Neural cell (in vitro differentiated cells): ENCODE data around the gene CAPN5. TPM values are rescaled to one million over a fixed set of nuclear protein-coding genes. Genes with fewer than 3 reads are reported as not detected.

Experiments used
- H2AFZ ChIP-seq: fragments of 200-600, 300-800 bp; sonication (generic), shearing (Covaris generic); 2 replicates; pipeline ENCODE4 v1.6.0; 2014; ENCODE audit warnings: low read depth, mild to moderate bottlenecking, antibody characterized with exemption, low read length, moderate library complexity
- H3F3A ChIP-seq: fragments of 200-600 bp; shearing (Covaris generic); 2 replicates; pipeline ENCODE4 v1.6.1; 2016; ENCODE audit warnings: mild to moderate bottlenecking, moderate library complexity, mixed read lengths, antibody characterized with exemption, low read length; ENCODE audit not compliant: insufficient read depth, poor library complexity, severe bottlenecking
- H3K27ac ChIP-seq: fragments of 200-600, 300-800 bp; sonication (generic), shearing (Covaris generic); 2 replicates; pipeline ENCODE4 v1.5.1; 2014; ENCODE audit warnings: mild to moderate bottlenecking, low read length, moderate library complexity
- H3K27me3 ChIP-seq: fragments of 300-800, 200-600 bp; sonication (generic), shearing (Covaris generic); 2 replicates; pipeline ENCODE4 v1.6.0; 2014; ENCODE audit warnings: mild to moderate bottlenecking, low read depth, low read length, moderate library complexity; ENCODE audit not compliant: insufficient read depth
- H3K36me3 ChIP-seq: fragments of 300-800, 200-600 bp; sonication (generic), shearing (Covaris generic); 2 replicates; pipeline ENCODE4 v1.5.1; 2014; ENCODE audit warnings: mild to moderate bottlenecking, antibody characterized with exemption, low read length, moderate library complexity; ENCODE audit not compliant: insufficient read depth
- H3K4me2 ChIP-seq: fragments of 300-800, 200-600 bp; sonication (generic), shearing (Covaris generic); 2 replicates; pipeline ENCODE4 v1.6.0; 2014; ENCODE audit warnings: mild to moderate bottlenecking, low read length
- H3K4me3 ChIP-seq: fragments of 300-800, 200-600 bp; sonication (generic), shearing (Covaris generic); 2 replicates; pipeline ENCODE4 v1.5.1; 2014; ENCODE audit warnings: mild to moderate bottlenecking, low read length, moderate library complexity
- H3K79me2 ChIP-seq: fragments of 200-600 bp; shearing (Covaris generic); replicated peaks from 2 replicates; pipeline ENCODE4 v1.6.0; 2014; ENCODE audit warnings: mild to moderate bottlenecking, low read length, moderate library complexity; ENCODE audit not compliant: insufficient read depth
- H3K9ac ChIP-seq: fragments of 300-800, 200-600 bp; sonication (generic), shearing (Covaris generic); 2 replicates; pipeline ENCODE4 v1.6.1; 2016; ENCODE audit warnings: mild to moderate bottlenecking, low read length, mixed read lengths
- H3K9me2 ChIP-seq: fragments of 200-600 bp; shearing (Covaris generic); 2 replicates; pipeline ENCODE4 v1.6.1; 2016; ENCODE audit warnings: mild to moderate bottlenecking, low read length, mixed read lengths; ENCODE audit not compliant: insufficient read depth
- H3K9me3 ChIP-seq: fragments of 200-600, 300-800 bp; sonication (generic), shearing (Covaris generic); 2 replicates; pipeline ENCODE4 v1.6.1; 2016; ENCODE audit warnings: mild to moderate bottlenecking, mixed run types, low read length, moderate library complexity, mixed read lengths
- H4K20me1 ChIP-seq: fragments of 200-600 bp; shearing (Covaris generic); 2 replicates; pipeline ENCODE4 v1.6.1; 2016; ENCODE audit warnings: mild to moderate bottlenecking, mixed run types; ENCODE audit not compliant: insufficient read depth
- EP300 ChIP-seq: fragments of 450-650 bp; conservative IDR thresholded peaks from 2 replicates; pipeline ENCODE4 v1.6.1; 2014; ENCODE audit warnings: antibody characterized with exemption, mild to moderate bottlenecking, moderate library complexity; ENCODE audit not compliant: poor library complexity, severe bottlenecking
- EZH2 ChIP-seq: fragments of 200-600, 300-800 bp; shearing (Covaris generic), sonication (generic); IDR thresholded peaks from 2 replicates; pipeline ENCODE4 v1.6.1; 2014; ENCODE audit warnings: antibody characterized with exemption, low read length, borderline replicate concordance, mild to moderate bottlenecking; ENCODE audit not compliant: insufficient read depth, poor library complexity, severe bottlenecking
- MXI1 ChIP-seq: fragments of 450-650 bp; conservative IDR thresholded peaks from 2 replicates; pipeline ENCODE4 v1.6.1; 2014; ENCODE audit warnings: antibody characterized with exemption, mild to moderate bottlenecking; ENCODE audit not compliant: poor library complexity, severe bottlenecking
- POLR2AphosphoS5 ChIP-seq: IDR thresholded peaks from 2 replicates; pipeline ENCODE4 v1.6.1; 2012
- RAD21 ChIP-seq: fragments of 450-650 bp; conservative IDR thresholded peaks from 2 replicates; pipeline ENCODE4 v1.6.1; 2014; ENCODE audit warnings: antibody characterized with exemption, mild to moderate bottlenecking, moderate library complexity
- SMC3 ChIP-seq: fragments of 450-650 bp; conservative IDR thresholded peaks from 2 replicates; pipeline ENCODE4 v1.6.1; 2014; ENCODE audit warnings: antibody characterized with exemption, mild to moderate bottlenecking, moderate library complexity; ENCODE audit not compliant: poor library complexity
- TAF1 ChIP-seq: IDR thresholded peaks from 2 replicates; pipeline ENCODE4 v1.6.1; 2012; ENCODE audit warnings: low read depth
- polyA plus RNA-seq: library from polyadenylated mRNA; depleted of rRNA; stranded (reverse); fragments of >200 nt; gene quantifications from 2 replicates; pipeline ENCODE4 v1.2.3, GENCODE V29; 2014
- TF ChIP-seq, protein P1 (sequence below): fragments of 450-650 bp; IDR thresholded peaks from 2 replicates; pipeline ENCODE4 v1.5.1; 2014; ENCODE audit warnings: antibody characterized with exemption, mild to moderate bottlenecking, moderate library complexity; ENCODE audit not compliant: poor library complexity, severe bottlenecking
- TF ChIP-seq, protein P2 (sequence below): IDR thresholded peaks from 2 replicates; pipeline ENCODE4 v1.6.1; 2012; ENCODE audit warnings: borderline replicate concordance

Gene CAPN5
- polyA plus RNA-seq, 1 donor from 2014 or later: 20.5 TPM

DNA sequence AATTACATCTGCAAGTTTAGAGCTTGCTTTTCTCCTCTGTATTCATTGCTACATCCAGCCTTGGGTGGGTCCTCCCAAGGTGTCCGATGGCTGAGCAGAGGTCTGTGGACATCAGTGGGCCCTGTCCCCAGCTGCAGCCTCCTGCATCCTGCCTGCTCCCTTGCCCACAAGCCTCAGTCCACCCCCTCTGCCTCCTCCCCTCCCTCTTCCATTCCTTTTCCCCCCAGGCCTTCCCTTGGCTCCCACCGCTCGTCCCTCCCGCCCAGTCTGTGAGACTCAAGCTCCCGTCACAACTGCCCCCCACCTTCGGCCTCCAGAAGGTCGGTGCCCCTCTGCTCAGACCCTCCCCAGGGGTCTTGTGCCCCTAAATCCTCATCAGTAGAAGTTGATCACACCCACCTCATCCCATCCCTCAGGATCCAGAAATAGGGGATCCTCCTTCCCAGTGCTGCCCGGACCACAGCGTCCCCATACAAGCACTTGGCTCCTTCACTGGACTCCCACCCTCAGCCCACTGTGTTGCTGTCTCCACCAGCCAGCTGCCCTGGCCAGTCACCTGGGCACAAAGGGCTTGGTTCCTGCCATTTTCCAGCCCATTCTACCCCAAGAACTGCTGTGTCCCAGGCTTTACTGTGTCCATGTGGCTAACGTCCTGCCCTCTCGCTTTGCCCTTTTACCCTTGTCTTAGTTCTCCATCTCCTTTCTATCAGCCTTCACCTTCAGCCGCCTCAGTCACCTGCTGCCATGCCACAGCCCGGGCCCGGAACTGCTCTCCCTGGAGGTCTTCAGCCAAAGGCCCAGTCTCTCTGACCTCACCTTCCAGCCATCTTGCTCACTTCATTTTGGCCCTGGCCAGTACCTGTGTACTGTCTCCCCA lies 33.6 kb downstream of the CAPN5 start:
- no peaks in the 10 kb centered on the region for H3K27me3 ChIP-seq
- no peak overlapping the region for H3K9ac ChIP-seq
- H3K36me3 ChIP-seq: no peaks in the 10 kb centered on the region
- no peaks in the 10 kb centered on the region for H4K20me1 ChIP-seq
- H2AFZ ChIP-seq: no peak overlapping the region
- H3K79me2 ChIP-seq: no peaks in the 10 kb centered on the region
- no peak overlapping the region for H3K27ac ChIP-seq
- H3K4me3 ChIP-seq: no peak overlapping the region
- no peak overlapping the region for H3K4me2 ChIP-seq
- H3K9me3 ChIP-seq: no peaks in the 10 kb centered on the region
- TF ChIP-seq MXI1 (no peak), RAD21 (no peak)
- H3F3A ChIP-seq: no peaks in the 10 kb centered on the region
- no peaks in the 10 kb centered on the region for H3K9me2 ChIP-seq

DNA sequence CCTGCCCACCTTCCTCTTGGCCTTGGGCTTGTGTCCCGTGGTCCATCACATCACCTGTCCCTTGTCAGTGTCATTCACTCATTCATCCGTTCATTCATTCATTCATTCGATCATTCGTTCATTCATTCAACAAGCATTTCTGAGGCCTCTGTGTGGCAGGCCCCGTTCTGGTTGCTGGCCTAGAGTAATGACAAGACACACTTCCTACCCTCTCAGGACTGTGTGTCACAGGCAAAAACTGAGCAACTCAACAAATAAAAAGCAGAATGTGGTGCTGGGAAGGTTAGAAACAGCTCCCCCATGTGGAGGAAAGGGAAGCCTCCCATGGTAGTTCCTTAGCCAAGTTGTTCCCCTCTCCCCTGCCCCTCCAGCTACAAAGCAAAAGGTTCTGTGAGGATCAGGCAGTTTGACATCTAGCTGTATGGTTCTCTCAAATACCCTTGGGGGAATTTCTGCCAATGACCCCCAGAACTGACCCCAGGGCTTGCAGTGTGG lies 34.3 kb downstream of the CAPN5 start:
- TF ChIP-seq EP300 (no peak), POLR2AphosphoS5 (no peak)
- TF ChIP-seq, protein P1, sequence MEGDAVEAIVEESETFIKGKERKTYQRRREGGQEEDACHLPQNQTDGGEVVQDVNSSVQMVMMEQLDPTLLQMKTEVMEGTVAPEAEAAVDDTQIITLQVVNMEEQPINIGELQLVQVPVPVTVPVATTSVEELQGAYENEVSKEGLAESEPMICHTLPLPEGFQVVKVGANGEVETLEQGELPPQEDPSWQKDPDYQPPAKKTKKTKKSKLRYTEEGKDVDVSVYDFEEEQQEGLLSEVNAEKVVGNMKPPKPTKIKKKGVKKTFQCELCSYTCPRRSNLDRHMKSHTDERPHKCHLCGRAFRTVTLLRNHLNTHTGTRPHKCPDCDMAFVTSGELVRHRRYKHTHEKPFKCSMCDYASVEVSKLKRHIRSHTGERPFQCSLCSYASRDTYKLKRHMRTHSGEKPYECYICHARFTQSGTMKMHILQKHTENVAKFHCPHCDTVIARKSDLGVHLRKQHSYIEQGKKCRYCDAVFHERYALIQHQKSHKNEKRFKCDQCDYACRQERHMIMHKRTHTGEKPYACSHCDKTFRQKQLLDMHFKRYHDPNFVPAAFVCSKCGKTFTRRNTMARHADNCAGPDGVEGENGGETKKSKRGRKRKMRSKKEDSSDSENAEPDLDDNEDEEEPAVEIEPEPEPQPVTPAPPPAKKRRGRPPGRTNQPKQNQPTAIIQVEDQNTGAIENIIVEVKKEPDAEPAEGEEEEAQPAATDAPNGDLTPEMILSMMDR: no peak
- no peaks in the 10 kb centered on the region for H3K9me2 ChIP-seq
- no peaks in the 10 kb centered on the region for H3K27me3 ChIP-seq
- H3K36me3 ChIP-seq: no peaks in the 10 kb centered on the region
- no peak overlapping the region for H3K27ac ChIP-seq
- H3F3A ChIP-seq: no peaks in the 10 kb centered on the region
- H3K9me3 ChIP-seq: no peaks in the 10 kb centered on the region
- no peak overlapping the region for H2AFZ ChIP-seq
- H3K4me2 ChIP-seq: no peak overlapping the region
- no peaks in the 10 kb centered on the region for H4K20me1 ChIP-seq
- no peaks in the 10 kb centered on the region for H3K79me2 ChIP-seq
- no peak overlapping the region for H3K4me3 ChIP-seq
- H3K9ac ChIP-seq: no peak overlapping the region

DNA sequence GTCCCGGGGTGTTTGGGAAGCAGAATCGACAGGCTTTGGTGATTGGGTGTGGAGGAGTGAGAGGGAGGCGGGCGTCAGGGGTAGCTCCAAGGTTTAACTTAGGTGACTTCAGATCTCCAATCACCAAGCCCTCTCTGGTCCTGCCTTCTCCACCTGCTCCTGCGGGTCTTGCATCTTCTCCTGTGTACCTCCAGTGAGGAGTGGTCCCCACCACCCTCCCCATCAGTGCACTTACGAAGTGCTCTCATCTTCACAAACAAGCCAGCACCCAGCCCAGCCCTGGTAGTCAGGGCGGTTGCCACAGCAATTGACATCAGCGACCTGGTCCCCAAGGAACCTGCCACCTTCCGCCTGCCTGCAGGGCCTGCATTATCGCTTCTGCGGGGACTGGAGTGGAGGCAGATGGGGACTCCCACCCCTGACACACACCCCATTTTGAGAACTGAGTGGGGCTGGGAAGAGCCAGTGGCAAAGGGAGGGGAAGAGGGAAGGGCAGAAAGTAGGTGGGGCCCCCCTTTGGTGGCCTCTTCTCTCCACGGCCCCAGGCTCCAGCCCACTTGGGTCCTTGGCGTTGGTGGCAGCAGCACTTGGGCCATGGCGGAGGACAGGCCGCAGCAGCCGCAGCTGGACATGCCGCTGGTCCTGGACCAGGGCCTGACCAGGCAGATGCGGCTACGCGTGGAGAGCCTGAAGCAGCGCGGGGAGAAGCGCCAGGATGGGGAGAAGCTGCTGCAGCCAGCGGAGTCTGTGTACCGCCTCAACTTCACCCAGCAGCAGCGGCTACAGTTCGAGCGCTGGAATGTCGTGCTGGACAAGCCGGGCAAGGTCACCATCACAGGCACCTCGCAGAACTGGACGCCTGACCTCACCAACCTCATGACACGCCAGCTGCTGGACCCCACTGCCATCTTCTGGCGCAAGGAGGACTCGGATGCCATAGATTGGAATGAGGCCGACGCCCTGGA lies 35.8 kb downstream of the CAPN5 start, which contains the start of gene OMP:
Gene OMP, plus strand, starts transcription at position 595 of the 965 bp plus-strand sequence. Its CDS starts 0 bp downstream, at position 595.
- no peaks in the 10 kb centered on the region for H3K36me3 ChIP-seq

More for the DNA sequence above, 35.8 kb downstream of the CAPN5 start, which contains the start of gene OMP:
- Histone ChIP-seq H3K9me2 (no peaks in the 10 kb centered on the region), H3K4me2 (no peak within 1 kb of the TSS), H3K27ac (no peak within 1 kb of the TSS), H3K9me3 (no peaks in the 10 kb centered on the region), H3K27me3 (no peaks in the 10 kb centered on the region), H4K20me1 (no peaks in the 10 kb centered on the region), H3F3A (no peaks in the 10 kb centered on the region), H3K9ac (no peak within 1 kb of the TSS), H2AFZ (no peak within 1 kb of the TSS), H3K79me2 (no peaks in the 10 kb centered on the region), H3K4me3 (no peak within 1 kb of the TSS)
- TF ChIP-seq EP300: no peak
- TF ChIP-seq, protein P1: no peak
- TF ChIP-seq EZH2: no peak
- no peak for TF ChIP-seq RAD21
- TF ChIP-seq MXI1: no peak
- TF ChIP-seq, protein P2, sequence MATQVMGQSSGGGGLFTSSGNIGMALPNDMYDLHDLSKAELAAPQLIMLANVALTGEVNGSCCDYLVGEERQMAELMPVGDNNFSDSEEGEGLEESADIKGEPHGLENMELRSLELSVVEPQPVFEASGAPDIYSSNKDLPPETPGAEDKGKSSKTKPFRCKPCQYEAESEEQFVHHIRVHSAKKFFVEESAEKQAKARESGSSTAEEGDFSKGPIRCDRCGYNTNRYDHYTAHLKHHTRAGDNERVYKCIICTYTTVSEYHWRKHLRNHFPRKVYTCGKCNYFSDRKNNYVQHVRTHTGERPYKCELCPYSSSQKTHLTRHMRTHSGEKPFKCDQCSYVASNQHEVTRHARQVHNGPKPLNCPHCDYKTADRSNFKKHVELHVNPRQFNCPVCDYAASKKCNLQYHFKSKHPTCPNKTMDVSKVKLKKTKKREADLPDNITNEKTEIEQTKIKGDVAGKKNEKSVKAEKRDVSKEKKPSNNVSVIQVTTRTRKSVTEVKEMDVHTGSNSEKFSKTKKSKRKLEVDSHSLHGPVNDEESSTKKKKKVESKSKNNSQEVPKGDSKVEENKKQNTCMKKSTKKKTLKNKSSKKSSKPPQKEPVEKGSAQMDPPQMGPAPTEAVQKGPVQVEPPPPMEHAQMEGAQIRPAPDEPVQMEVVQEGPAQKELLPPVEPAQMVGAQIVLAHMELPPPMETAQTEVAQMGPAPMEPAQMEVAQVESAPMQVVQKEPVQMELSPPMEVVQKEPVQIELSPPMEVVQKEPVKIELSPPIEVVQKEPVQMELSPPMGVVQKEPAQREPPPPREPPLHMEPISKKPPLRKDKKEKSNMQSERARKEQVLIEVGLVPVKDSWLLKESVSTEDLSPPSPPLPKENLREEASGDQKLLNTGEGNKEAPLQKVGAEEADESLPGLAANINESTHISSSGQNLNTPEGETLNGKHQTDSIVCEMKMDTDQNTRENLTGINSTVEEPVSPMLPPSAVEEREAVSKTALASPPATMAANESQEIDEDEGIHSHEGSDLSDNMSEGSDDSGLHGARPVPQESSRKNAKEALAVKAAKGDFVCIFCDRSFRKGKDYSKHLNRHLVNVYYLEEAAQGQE: no peak
- no peak for TF ChIP-seq POLR2AphosphoS5
- TF ChIP-seq TAF1: no peak
- TF ChIP-seq SMC3: no peak
